HG03342 (cell line): ENCODE data around the gene BFSP1.

ENCODE experiments used
- ATAC-seq: cut with Tn5 transposase; IDR thresholded peaks from one replicate; pipeline ENCODE4 v1.9.1; 2021; ENCODE audit warnings: mild to moderate bottlenecking, moderate library complexity; ENCODE audit not compliant: unreplicated experiment

The BFSP1 gene

GRCh38 chr20:17469246-17470030 lies 61.7 kb downstream of the BFSP1 start:
- ATAC-seq, result no peak

- ATAC-seq, result no peak
Observed at GRCh38 chr20:17468073-17468840, 62.9 kb downstream of the BFSP1 start.

GRCh38 chr20:17467120-17467655 lies 64.0 kb downstream of the BFSP1 start:
- ATAC-seq, result no peak

GRCh38 chr20:17466641-17467040 lies 64.5 kb downstream of the BFSP1 start:
- no peak for ATAC-seq

- ATAC-seq, result no peak
Observed at GRCh38 chr20:17465236-17465635, 65.9 kb downstream of the BFSP1 start.

- ATAC-seq, result no peak
Observed at GRCh38 chr20:17463711-17464110, 67.5 kb downstream of the BFSP1 start.

- no peak for ATAC-seq
Observed at GRCh38 chr20:17461941-17462340, 69.2 kb downstream of the BFSP1 start.

- no peak for ATAC-seq
Observed at GRCh38 chr20:17460119-17460518, 71.1 kb downstream of the BFSP1 start.

- no peak for ATAC-seq
Observed at GRCh38 chr20:17457588-17458190, 73.5 kb downstream of the BFSP1 start.

- ATAC-seq, result no peak
Observed at GRCh38 chr20:17457079-17457478, 74.1 kb downstream of the BFSP1 start.

GRCh38 chr20:17456279-17456678 lies 74.9 kb downstream of the BFSP1 start:
- no peak for ATAC-seq

- ATAC-seq, result no peak
Observed at GRCh38 chr20:17453592-17453991, 77.6 kb downstream of the BFSP1 start.

- ATAC-seq, result no peak
Observed at GRCh38 chr20:17452441-17452840, 78.7 kb downstream of the BFSP1 start.

- no peak for ATAC-seq
Observed at GRCh38 chr20:17449031-17449430, 82.1 kb downstream of the BFSP1 start.

- ATAC-seq, result no peak
Observed at GRCh38 chr20:17448071-17448470, 83.1 kb downstream of the BFSP1 start.

GRCh38 chr20:17446171-17446570 lies 85.0 kb downstream of the BFSP1 start:
- ATAC-seq, result no peak

- ATAC-seq, result no peak
Observed at GRCh38 chr20:17445543-17445942, 85.6 kb downstream of the BFSP1 start.

GRCh38 chr20:17444091-17444490 lies 87.1 kb downstream of the BFSP1 start:
- no peak for ATAC-seq
